HCT116 (cell line): ENCODE measurements around the gene KCNQ4. TPM values are rescaled to one million over a fixed set of nuclear protein-coding genes. Genes with fewer than 3 reads are reported as not detected.

Source experiments
- ATAC-seq: fragments of 200-7000 bp; cut with Tn5 transposase; 2 replicates; pipeline ENCODE4 v1.9.1; 2020; ENCODE audit warnings: mild to moderate bottlenecking, moderate library complexity
- BruUV-seq: library from RNA; stranded (reverse); fragments of 400-500 nt; replicated peaks from 2 replicates; lab custom pipeline; 2021; lab: Mats Ljungman, UMichigan
- CTCF ChIA-PET: fragments of 300-600 bp; sonication (Branson Sonifier 250); formaldehyde crosslinking; loops from one replicate; lab custom pipeline; 2021; ENCODE audit warnings: antibody characterized with exemption; lab: Charles Lee
- POLR2A ChIA-PET: fragments of 300-600, 350-600 bp; sonication (Branson Sonifier 250); formaldehyde crosslinking; loops from one replicate; lab custom pipeline; 2021; ENCODE audit warnings: antibody characterized with exemption; lab: Charles Lee
- RAD21 ChIA-PET, 2 experiments: fragments of 300-600 bp; sonication (Branson Sonifier 250); formaldehyde crosslinking; loops; one replicate each; lab custom pipeline; 2023; ENCODE audit warnings: low total read pairs in 2 of 2; ENCODE audit not compliant: uncharacterized antibody in 2 of 2, unreplicated experiment in 2 of 2, low non-redundant PET in 1 of 2; lab: Charles Lee
- DNase-seq: peaks from one replicate; pipeline ENCODE4 v3.0.0-alpha.2; 2010; ENCODE audit warnings: low read depth, low spot score
- H2AFZ ChIP-seq: fragments of 200-600 bp; shearing (Covaris generic), sonication (generic); 2 replicates; pipeline ENCODE4 v1.6.1; 2017; ENCODE audit warnings: low read depth, mixed run types, mixed read lengths, antibody characterized with exemption, low read length; ENCODE audit not compliant: poor library complexity, severe bottlenecking
- H3K27ac ChIP-seq: 2 replicates; pipeline ENCODE4 v1.5.1; 2012; ENCODE audit warnings: low read depth, low read length
- H3K27me3 ChIP-seq: fragments of 200-600 bp; sonication (generic); 2 replicates; pipeline ENCODE4 v1.6.1; 2016; ENCODE audit warnings: mixed run types, low read length, mixed read lengths; ENCODE audit not compliant: insufficient read depth
- H3K36me3 ChIP-seq, 2 experiments: fragments of 200-500 bp in 1 of 2; fragments of 200-600 bp in 1 of 2; sonication (Bioruptor generic) in 1 of 2; sonication (generic) in 1 of 2; 2 replicates each; pipeline versions ENCODE4 v1.5.1 to v1.6.1; 2014 to 2016; ENCODE audit warnings: low read length in 2 of 2, inconsistent platforms in 1 of 2, mixed read lengths in 1 of 2, mixed run types in 1 of 2; ENCODE audit not compliant: insufficient read depth in 2 of 2, control insufficient read depth in 1 of 2
- H3K4me1 ChIP-seq, 2 experiments: fragments of 200-600 bp in 1 of 2; sonication (generic) in 1 of 2; 2 replicates each; pipeline versions ENCODE4 v1.5.1 to v1.6.1; 2012 to 2017; ENCODE audit warnings: low read length in 2 of 2, inconsistent platforms in 1 of 2, mild to moderate bottlenecking in 1 of 2, mixed read lengths in 1 of 2, mixed run types in 1 of 2, moderate library complexity in 1 of 2; ENCODE audit not compliant: insufficient read depth in 2 of 2, control insufficient read depth in 1 of 2
- H3K4me2 ChIP-seq: fragments of 200-600 bp; sonication (generic); 2 replicates; pipeline ENCODE4 v1.6.1; 2017; ENCODE audit warnings: mixed run types, low read length, mixed read lengths
- H3K4me3 ChIP-seq, 2 experiments: fragments of 200-600 bp in 1 of 2; sonication (generic) in 1 of 2; replicated peaks in 1 of 2; 2 replicates each; pipeline ENCODE4 v1.5.1; 2011 to 2016; ENCODE audit warnings: low read length in 2 of 2, control low read depth in 1 of 2, low read depth in 1 of 2, mild to moderate bottlenecking in 1 of 2, mixed read lengths in 1 of 2, mixed run types in 1 of 2
- H3K79me2 ChIP-seq: fragments of 200-600 bp; sonication (generic); 2 replicates; pipeline ENCODE4 v1.6.1; 2017; ENCODE audit warnings: mild to moderate bottlenecking, mixed run types, low read length, moderate library complexity, mixed read lengths; ENCODE audit not compliant: insufficient read depth
- H3K9ac ChIP-seq: fragments of 200-600 bp; sonication (generic); 2 replicates; pipeline ENCODE4 v1.6.1; 2016; ENCODE audit warnings: low read length, mixed read lengths
- H3K9me2 ChIP-seq: fragments of 200-600 bp; sonication (generic), shearing (Covaris generic); 2 replicates; pipeline ENCODE4 v1.6.1; 2017; ENCODE audit warnings: mixed run types, mild to moderate bottlenecking, moderate library complexity; ENCODE audit not compliant: insufficient read depth
- H3K9me3 ChIP-seq, 2 experiments: fragments of 200-500 bp in 1 of 2; fragments of 200-600 bp in 1 of 2; sonication (Bioruptor generic) in 1 of 2; sonication (generic) in 1 of 2; 2 replicates each; pipeline ENCODE4 v1.6.1; 2014 to 2017; ENCODE audit warnings: low read length in 2 of 2, mixed read lengths in 2 of 2, inconsistent platforms in 1 of 2, low read depth in 1 of 2, mild to moderate bottlenecking in 1 of 2, mixed run types in 1 of 2, moderate library complexity in 1 of 2; ENCODE audit not compliant: control insufficient read depth in 1 of 2, insufficient read depth in 1 of 2
- H4K20me1 ChIP-seq: fragments of 200-600 bp; sonication (generic), shearing (Covaris generic); 2 replicates; pipeline ENCODE4 v1.6.1; 2017; ENCODE audit warnings: mixed run types, mild to moderate bottlenecking, moderate library complexity; ENCODE audit not compliant: insufficient read depth
- ATF3 ChIP-seq: IDR thresholded peaks from 2 replicates; pipeline ENCODE4 v1.6.1; 2012
- CBX3 ChIP-seq: IDR thresholded peaks from 2 replicates; pipeline ENCODE4 v1.6.1; 2012; ENCODE audit warnings: low read depth
- CEBPB ChIP-seq: IDR thresholded peaks from 2 replicates; pipeline ENCODE4 v1.6.1; 2012; ENCODE audit warnings: low read depth
- EGR1 ChIP-seq: IDR thresholded peaks from 2 replicates; pipeline ENCODE4 v1.6.1; 2012; ENCODE audit warnings: low read depth
- ELF1 ChIP-seq: IDR thresholded peaks from 2 replicates; pipeline ENCODE4 v1.6.1; 2012; ENCODE audit warnings: low read depth, borderline replicate concordance
- EZH2phosphoT487 ChIP-seq: fragments of 200-600 bp; IDR thresholded peaks from 2 replicates; pipeline ENCODE4 v1.6.1; 2018; ENCODE audit warnings: antibody characterized with exemption, borderline replicate concordance
- FOSL1 ChIP-seq: IDR thresholded peaks from 2 replicates; pipeline ENCODE4 v1.6.1; 2012; ENCODE audit warnings: low read depth
- JUND ChIP-seq: IDR thresholded peaks from 2 replicates; pipeline ENCODE4 v1.6.1; 2012
- MAX ChIP-seq: IDR thresholded peaks from 2 replicates; pipeline ENCODE4 v1.6.1; 2012
- POLR2A ChIP-seq: IDR thresholded peaks from 2 replicates; pipeline ENCODE4 v1.7.0; 2011; ENCODE audit warnings: borderline replicate concordance; ENCODE audit not compliant: insufficient read depth, insufficient read length; ENCODE audit errors: extremely low read depth
- POLR2AphosphoS5 ChIP-seq: IDR thresholded peaks from 2 replicates; pipeline ENCODE4 v1.6.1; 2011; ENCODE audit warnings: mild to moderate bottlenecking, low read depth, low read length, moderate library complexity
- REST ChIP-seq: IDR thresholded peaks from 2 replicates; pipeline ENCODE4 v1.6.1; 2012; ENCODE audit warnings: low read depth
- SIN3A ChIP-seq: IDR thresholded peaks from 2 replicates; pipeline ENCODE4 v1.6.1; 2012; ENCODE audit warnings: low read depth
- SP1 ChIP-seq: IDR thresholded peaks from 2 replicates; pipeline ENCODE4 v1.6.1; 2012; ENCODE audit warnings: low read depth
- SRF ChIP-seq: IDR thresholded peaks from 2 replicates; pipeline ENCODE4 v1.6.1; 2012; ENCODE audit warnings: low read depth
- TCF7L2 ChIP-seq: IDR thresholded peaks from 2 replicates; pipeline ENCODE4 v1.7.0; 2011; ENCODE audit warnings: borderline replicate concordance, inconsistent platforms; ENCODE audit not compliant: insufficient read depth, insufficient read length; ENCODE audit errors: extremely low read depth
- YY1 ChIP-seq: IDR thresholded peaks from 2 replicates; pipeline ENCODE4 v1.6.1; 2011; ENCODE audit warnings: low read length, low read depth, moderate library complexity, mild to moderate bottlenecking; ENCODE audit not compliant: insufficient replicate concordance; ENCODE audit errors: extremely low read depth
- ZBTB33 ChIP-seq: IDR thresholded peaks from 2 replicates; pipeline ENCODE4 v1.6.1; 2011; ENCODE audit warnings: mild to moderate bottlenecking, low read length, moderate library complexity; ENCODE audit not compliant: insufficient replicate concordance; ENCODE audit errors: extremely low read depth
- ZFX ChIP-seq: fragments of 450-650 bp; IDR thresholded peaks from 2 replicates; pipeline ENCODE4 v1.6.1; 2017
- ZNF274 ChIP-seq: fragments of 200-500 bp; sonication (Bioruptor generic); IDR thresholded peaks from 2 replicates; pipeline ENCODE4 v1.6.1; 2014; ENCODE audit warnings: mild to moderate bottlenecking, low read depth, low read length, inconsistent platforms
- intact Hi-C: fragments of 100-400 bp; cut with micrococcal nuclease; formaldehyde crosslinking; loops from 2 replicates; pipeline ENCODE4 v1.10.0; 2022
- total RNA-seq: library from RNA; stranded (reverse); gene quantifications from one replicate; pipeline ENCODE4 v1.2.1, GENCODE V29; 2021; ENCODE audit not compliant: unreplicated experiment

Gene KCNQ4
- total RNA-seq, 1 experiment from 2014 or later, result 4.1 TPM

- no peak for TF ChIP-seq ZNF274
- TF ChIP-seq ELF1, result no peak
- TF ChIP-seq SP1, result no peak
- TF ChIP-seq EGR1, result no peak
- no peak for TF ChIP-seq SIN3A
- TF ChIP-seq POLR2A, result no peak
- TF ChIP-seq, all 23 proteins: peak for 0
These were observed 8.4 kb downstream of the KCNQ4 start (continued) for GRCh38 chr1:40792036-40792435.

- intact Hi-C loops, result no loop called here
These were observed 10.0 kb downstream of the KCNQ4 start for GRCh38 chr1:40793617-40794016.

More at GRCh38 chr1:40793617-40794016, 10.0 kb downstream of the KCNQ4 start:
- no peaks in the 10 kb centered on the region for H3K36me3 ChIP-seq
- H3K4me3 ChIP-seq, result no peak overlapping the region
- H2AFZ ChIP-seq, result no peak overlapping the region
- H3K4me2 ChIP-seq, result no peak overlapping the region
- no TSS peak for BruUV-seq
- H4K20me1 ChIP-seq, result no peaks in the 10 kb centered on the region
- no peak for ATAC-seq
- no peaks in the 10 kb centered on the region for H3K9me2 ChIP-seq
- H3K79me2 ChIP-seq, result no peaks in the 10 kb centered on the region; the same call in 1 of the 2 replicates
- POLR2A ChIA-PET, result no interaction called here
- no peak overlapping the region for H3K9ac ChIP-seq
- CTCF ChIA-PET, result no interaction called here
- RAD21 ChIA-PET, result no interaction called here
- no peak for DNase-seq
- H3K27ac ChIP-seq, result no peak overlapping the region
- TF ChIP-seq YY1 (no peak), JUND (no peak), MAX (no peak), POLR2A (no peak), ZBTB33 (no peak), SIN3A (no peak), TCF7L2 (no peak), CBX3 (no peak), CEBPB (no peak), POLR2AphosphoS5 (no peak), ZFX (no peak), ATF3 (no peak), SRF (no peak), EGR1 (no peak), ELF1 (no peak), REST (no peak), EZH2phosphoT487 (no peak), SP1 (no peak), FOSL1 (no peak)
- no peaks in the 10 kb centered on the region for H3K4me1 ChIP-seq
- H3K9me3 ChIP-seq, result no peaks in the 10 kb centered on the region
- no peaks in the 10 kb centered on the region for H3K27me3 ChIP-seq
